Stomach smooth muscle (tissue), 2 donors: ENCODE measurements around the gene CMTM8.
"Not testable (repeated sequence)": the region's sequence is repeated elsewhere in the genome, so short reads cannot be mapped to it uniquely, and the experiment has no call there.

Source experiments
- H3K27ac ChIP-seq: one replicate; pipeline ENCODE4 v1.7.0; 2013; ENCODE audit warnings: mild to moderate bottlenecking, low read length, inconsistent platforms
- H3K27me3 ChIP-seq, 2 donors: one replicate each; pipeline ENCODE4 v1.7.0; 2013; ENCODE audit warnings: low read length in 2 of 2; ENCODE audit not compliant: insufficient read depth in 2 of 2, control insufficient read depth in 1 of 2
- H3K36me3 ChIP-seq, 2 donors: one replicate each; pipeline ENCODE4 v1.7.0; 2013; ENCODE audit warnings: low read length in 2 of 2; ENCODE audit not compliant: control insufficient read depth in 2 of 2, insufficient read depth in 2 of 2
- H3K4me1 ChIP-seq: one replicate; pipeline ENCODE4 v1.7.0; 2013; ENCODE audit warnings: low read length; ENCODE audit not compliant: control insufficient read depth, insufficient read depth
- H3K4me3 ChIP-seq, 2 donors: one replicate each; pipeline ENCODE4 v1.7.0; 2013; ENCODE audit warnings: low read length in 2 of 2
- H3K9ac ChIP-seq, 2 donors: one replicate each; pipeline ENCODE4 v1.7.0; 2013; ENCODE audit warnings: low read length in 2 of 2, mild to moderate bottlenecking in 1 of 2
- H3K9me3 ChIP-seq, 2 donors: one replicate each; pipeline ENCODE4 v1.7.0; 2013; ENCODE audit warnings: low read length in 2 of 2; ENCODE audit not compliant: control insufficient read depth in 2 of 2
- donor health status: healthy.
- donor health status: Pancreatic carcinoma.

The CMTM8 gene, protein sequence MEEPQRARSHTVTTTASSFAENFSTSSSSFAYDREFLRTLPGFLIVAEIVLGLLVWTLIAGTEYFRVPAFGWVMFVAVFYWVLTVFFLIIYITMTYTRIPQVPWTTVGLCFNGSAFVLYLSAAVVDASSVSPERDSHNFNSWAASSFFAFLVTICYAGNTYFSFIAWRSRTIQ

DNA sequence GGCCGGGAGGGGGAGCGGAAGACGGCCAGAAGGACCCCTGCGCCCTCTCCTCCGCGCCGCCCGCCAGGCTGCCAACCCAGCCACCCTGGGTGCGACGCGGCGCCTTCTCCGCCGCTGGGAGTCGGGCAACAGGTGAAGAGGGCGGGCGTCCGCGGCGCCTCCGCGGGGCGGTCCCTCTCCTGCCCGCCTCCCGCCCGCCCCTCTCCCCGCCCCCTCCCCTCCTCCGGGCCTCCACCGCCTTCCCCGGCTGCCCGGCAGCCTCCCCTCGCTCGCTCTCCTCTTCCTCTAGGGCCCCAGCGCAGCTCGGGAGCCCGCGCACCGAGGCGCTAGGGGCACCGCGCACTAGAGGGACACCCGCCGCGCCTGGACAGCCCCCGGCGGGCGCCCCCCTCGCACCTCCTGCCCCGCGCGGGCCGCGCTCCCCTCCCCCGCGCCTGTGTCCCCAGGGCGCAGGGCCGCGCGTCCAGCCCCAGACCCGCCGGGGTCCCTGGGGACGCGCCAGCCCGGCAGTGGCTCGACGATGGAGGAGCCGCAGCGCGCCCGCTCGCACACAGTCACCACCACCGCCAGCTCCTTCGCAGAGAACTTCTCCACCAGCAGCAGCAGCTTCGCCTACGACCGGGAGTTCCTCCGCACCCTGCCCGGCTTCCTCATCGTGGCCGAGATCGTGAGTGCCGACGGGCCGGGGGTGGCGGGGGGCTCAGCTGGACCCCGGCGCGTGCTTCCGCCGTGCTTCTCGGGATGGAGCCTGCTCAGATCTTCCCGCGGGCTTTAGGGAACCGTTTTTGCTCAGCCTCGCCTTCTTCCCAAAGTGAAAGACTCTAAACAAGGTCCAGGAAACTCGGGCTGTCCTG is at the start of gene CMTM8:
TSS of gene CMTM8 (plus strand) at position 228 of the 854 bp plus-strand sequence. CDS start at position 521, 293 bp downstream.
- H3K4me3 ChIP-seq, result peak within 1 kb of the TSS; percentile 63 to 77
- peaks cover 13% of the 10 kb centered on the region in 2 donors for H3K27me3 ChIP-seq
- peaks cover 14% of the 10 kb centered on the region for H3K4me1 ChIP-seq
- H3K9me3 ChIP-seq, result peaks cover 0 to 6% of the 10 kb centered on the region in 2 donors
- H3K9ac ChIP-seq, result peak within 1 kb of the TSS in 1 of 2 donors; percentile 35
- no peaks in the 10 kb centered on the region for H3K36me3 ChIP-seq
- H3K27ac ChIP-seq, result no peak within 1 kb of the TSS

DNA sequence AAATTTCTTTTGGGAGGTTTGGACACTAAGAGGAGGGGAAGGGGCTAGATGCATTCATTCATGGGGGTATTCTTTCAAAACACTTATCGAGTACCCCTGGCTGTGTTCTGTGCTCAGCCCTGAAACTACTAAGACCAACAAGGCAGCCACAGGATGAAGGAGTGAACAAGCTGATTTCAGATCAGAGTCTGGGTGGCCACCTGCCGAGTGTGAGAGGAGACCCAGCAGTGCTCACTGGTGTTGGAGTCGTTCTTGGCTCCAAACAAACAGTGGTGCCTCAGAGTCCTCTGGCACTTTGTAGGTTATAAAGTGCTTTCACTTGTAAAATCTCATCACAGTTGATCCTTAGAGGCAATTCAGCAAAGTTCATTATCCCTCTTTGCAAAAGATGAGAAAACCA is 48.8 kb upstream of the CMTM8 start:
- no peak overlapping the region for H3K9ac ChIP-seq
- H3K27me3 ChIP-seq, result no peaks in the 10 kb centered on the region
- H3K4me3 ChIP-seq, result no peak overlapping the region
- H3K4me1 ChIP-seq, result no peaks in the 10 kb centered on the region
- no peak overlapping the region for H3K27ac ChIP-seq
- no peaks in the 10 kb centered on the region for H3K36me3 ChIP-seq
- no peaks in the 10 kb centered on the region for H3K9me3 ChIP-seq

DNA sequence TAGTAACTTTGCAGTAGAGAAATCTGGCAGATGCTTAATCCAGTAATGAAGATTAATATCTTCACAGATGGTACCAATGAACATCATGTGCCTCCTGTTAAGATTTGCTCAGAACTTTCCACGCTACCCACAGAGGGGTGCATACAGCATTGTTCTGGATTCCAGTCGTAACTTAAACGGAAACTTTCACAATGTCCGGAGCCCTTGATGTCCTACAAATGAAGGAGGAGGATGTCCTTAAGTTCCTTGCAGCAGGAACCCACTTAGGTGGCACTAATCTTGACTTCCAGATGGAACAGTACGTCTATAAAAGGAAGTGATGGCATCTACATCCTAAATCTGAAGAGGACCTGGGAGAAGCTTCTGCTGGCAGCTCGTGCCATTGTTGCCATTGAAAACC is 47.9 kb upstream of the CMTM8 start:
- H3K4me1 ChIP-seq, H3K27ac ChIP-seq, H3K9me3 ChIP-seq: not testable (repeated sequence)

DNA sequence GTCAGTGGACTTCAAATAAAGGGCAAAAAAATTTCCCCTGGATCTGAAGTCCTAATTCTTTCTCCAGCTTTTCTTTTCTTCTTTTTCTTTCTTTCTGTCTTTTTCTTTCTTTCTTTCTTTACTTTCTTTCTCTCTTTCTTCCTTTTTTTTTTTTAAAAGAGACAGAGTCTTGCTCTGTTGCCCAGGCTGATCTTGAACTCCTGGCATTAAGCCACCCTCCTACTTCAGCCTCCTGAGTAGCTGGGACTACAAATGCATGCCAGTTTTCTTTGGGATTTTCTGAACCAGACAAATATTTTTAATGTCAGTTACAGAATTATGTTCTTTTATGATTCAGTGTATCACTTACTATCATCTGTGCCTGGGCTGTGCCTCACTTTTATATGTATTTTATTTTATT is 45.4 kb upstream of the CMTM8 start:
- Histone ChIP-seq H3K9me3 (no peaks in the 10 kb centered on the region), H3K4me3 (no peak overlapping the region), H3K4me1 (no peaks in the 10 kb centered on the region), H3K9ac (no peak overlapping the region), H3K36me3 (no peaks in the 10 kb centered on the region), H3K27me3 (no peaks in the 10 kb centered on the region), H3K27ac (no peak overlapping the region)

More for the DNA sequence above, 47.9 kb upstream of the CMTM8 start:
- H3K27me3 ChIP-seq, H3K9ac ChIP-seq, H3K36me3 ChIP-seq, H3K4me3 ChIP-seq: not testable (repeated sequence)

DNA sequence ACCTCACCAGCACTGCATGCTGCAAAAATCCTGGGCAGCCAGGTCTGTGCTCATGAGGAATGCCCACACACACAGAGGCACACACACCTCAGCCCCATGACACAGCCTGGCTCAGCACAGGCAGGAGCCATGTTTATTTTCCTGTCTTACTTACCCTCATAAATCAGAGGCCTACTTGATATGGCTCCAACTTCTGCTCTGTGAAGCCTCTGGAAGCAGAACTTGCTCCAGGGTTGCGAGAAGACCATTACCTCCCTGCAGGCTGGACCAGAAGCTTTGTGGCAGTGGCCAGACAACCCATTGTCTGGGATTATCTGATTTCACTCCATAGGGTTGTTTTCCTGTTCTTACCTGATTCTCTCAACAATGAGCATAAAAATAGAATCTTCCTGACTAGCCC is 43.8 kb upstream of the CMTM8 start:
- H3K27ac ChIP-seq, result no peak overlapping the region
- no peaks in the 10 kb centered on the region for H3K9me3 ChIP-seq
- H3K4me3 ChIP-seq, result no peak overlapping the region
- H3K9ac ChIP-seq, result no peak overlapping the region
- H3K27me3 ChIP-seq, result no peaks in the 10 kb centered on the region
- H3K36me3 ChIP-seq, result no peaks in the 10 kb centered on the region
- no peaks in the 10 kb centered on the region for H3K4me1 ChIP-seq

DNA sequence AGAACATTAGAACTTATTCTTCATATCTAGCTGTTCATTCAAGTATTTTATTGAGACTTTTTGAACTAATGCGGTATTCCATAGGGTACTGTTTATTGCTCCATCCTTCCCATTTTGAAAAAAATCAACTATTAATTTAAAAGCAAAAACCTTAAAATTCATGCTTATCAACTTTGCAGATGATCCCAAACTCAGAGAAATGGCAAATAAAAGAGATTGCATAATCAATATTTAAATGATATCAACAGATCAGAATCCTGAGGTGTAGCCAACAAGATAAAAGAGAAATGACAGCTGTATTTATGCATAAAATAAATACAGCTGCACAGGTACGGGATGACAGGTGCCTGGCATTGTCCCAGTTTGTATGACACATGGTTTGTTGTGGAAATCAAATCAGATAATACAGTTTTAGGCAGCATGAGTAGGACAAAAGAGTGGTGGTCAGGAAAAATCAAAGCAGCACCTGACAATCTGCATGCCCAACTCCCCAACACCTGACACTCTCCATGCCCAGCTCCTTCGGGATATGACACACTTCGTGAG is 42.4 kb upstream of the CMTM8 start:
- Histone ChIP-seq H3K4me1 (no peaks in the 10 kb centered on the region), H3K36me3 (no peaks in the 10 kb centered on the region), H3K27me3 (no peaks in the 10 kb centered on the region), H3K9ac (no peak overlapping the region), H3K9me3 (no peaks in the 10 kb centered on the region), H3K4me3 (no peak overlapping the region), H3K27ac (no peak overlapping the region)

DNA sequence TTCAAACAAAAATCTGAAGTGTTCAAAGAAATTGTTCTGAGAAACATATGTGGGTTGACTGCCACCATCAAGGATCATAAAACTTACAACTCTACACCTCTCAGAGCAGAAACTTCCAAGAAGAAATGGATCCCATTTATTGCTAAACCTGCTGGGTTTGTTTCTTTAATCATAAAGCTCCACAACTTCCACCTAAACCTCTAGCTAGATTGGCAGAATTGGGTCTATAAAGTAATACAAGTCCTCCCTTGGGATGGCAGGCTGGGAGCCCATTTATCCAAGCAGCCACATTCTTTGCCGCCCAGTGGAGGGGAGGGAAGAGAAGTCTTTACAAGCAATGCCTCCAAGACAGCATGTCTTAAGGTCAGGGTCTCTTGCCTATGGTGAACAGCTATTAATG is 40.5 kb upstream of the CMTM8 start:
- Histone ChIP-seq H3K27me3 (no peaks in the 10 kb centered on the region), H3K36me3 (no peaks in the 10 kb centered on the region), H3K27ac (no peak overlapping the region), H3K4me3 (no peak overlapping the region), H3K9me3 (no peaks in the 10 kb centered on the region), H3K4me1 (peaks cover 3% of the 10 kb centered on the region), H3K9ac (no peak overlapping the region)

DNA sequence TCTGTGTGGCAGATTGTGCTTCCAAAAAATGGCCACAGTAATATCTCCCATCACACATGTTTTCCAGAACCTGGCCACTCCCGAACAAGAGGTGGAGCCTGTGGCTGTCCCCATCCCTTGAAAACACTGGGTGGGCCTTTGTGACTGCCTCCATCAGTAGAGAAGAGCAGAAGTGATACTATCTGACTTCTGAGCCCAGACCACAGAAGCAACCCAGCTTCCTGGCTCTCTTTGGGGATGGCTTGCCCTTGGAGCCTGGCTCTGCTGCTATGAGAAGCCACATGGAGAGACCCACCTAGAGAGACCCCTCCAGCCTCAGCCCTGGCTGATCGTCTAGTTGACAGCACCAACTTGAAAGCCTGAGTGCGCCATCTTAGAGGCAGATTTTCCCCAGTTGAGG is 39.8 kb upstream of the CMTM8 start:
- H3K27me3 ChIP-seq, result no peaks in the 10 kb centered on the region
- H3K27ac ChIP-seq, result no peak overlapping the region
- H3K9me3 ChIP-seq, result no peaks in the 10 kb centered on the region
- no peak overlapping the region for H3K9ac ChIP-seq
- no peaks in the 10 kb centered on the region for H3K36me3 ChIP-seq
- peaks cover 3% of the 10 kb centered on the region for H3K4me1 ChIP-seq
- no peak overlapping the region for H3K4me3 ChIP-seq

DNA sequence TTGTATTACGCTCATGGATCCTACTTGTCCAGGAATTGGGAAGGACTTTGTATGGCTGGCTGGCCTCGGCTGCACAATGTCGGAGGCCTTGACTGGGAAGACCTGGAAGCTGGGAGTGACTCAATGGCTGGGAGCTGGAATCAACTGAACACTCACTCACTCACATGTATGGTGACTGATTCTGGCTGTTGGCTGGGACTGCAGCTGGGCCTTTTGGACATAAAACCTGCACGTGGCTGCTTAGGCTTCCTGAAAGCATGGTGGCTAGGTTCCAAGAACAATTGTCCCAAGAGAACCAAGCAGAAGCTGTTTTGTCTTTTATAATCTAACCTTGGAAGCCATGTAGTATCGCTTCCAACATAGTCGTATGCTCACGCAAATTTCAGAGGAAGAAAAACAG is 38.0 kb upstream of the CMTM8 start:
- H3K4me3 ChIP-seq, result no peak overlapping the region
- peaks cover 3% of the 10 kb centered on the region for H3K4me1 ChIP-seq
- H3K36me3 ChIP-seq, result no peaks in the 10 kb centered on the region
- H3K27ac ChIP-seq, result no peak overlapping the region
- H3K27me3 ChIP-seq, result no peaks in the 10 kb centered on the region
- H3K9ac ChIP-seq, result no peak overlapping the region
- no peaks in the 10 kb centered on the region for H3K9me3 ChIP-seq

DNA sequence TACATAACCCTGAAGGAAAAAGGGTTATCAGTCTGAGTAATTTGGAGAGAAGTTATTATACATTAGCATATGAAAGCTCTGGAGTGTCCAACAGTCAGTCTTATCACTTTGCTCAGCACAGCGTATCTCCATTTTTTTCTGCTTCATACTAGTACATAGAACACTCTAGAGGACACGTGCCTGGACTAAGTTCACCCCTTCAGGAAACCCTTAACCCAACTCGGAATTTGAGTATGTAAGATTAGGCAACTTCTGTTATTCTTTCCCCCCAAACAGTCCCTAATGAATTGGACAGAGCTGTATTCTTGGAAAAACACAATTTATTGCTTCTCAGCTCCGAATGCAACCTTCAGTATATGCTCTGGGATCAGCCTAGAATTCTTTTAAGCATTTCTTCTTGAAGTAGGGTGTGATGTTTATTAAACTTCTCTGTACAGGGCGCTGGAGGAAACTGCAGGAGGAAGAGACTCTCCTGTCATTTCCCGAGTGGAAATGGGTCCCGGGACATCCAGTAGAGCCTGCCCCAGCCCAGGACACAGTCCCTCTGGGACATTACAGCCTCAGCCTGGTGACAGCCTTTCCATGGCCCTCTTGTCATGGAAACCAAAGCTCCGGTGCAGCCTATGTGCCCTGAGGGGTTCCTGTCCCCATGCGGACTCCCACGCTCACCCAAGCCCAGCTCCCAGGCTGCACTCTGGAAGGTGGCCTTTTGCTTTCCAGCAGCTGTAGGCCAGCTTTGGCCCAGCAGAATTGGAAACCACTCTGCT is 37.3 kb upstream of the CMTM8 start:
- Histone ChIP-seq H3K27me3 (no peaks in the 10 kb centered on the region), H3K4me1 (peaks cover 3% of the 10 kb centered on the region), H3K36me3 (no peaks in the 10 kb centered on the region), H3K9me3 (no peaks in the 10 kb centered on the region), H3K4me3 (no peak overlapping the region), H3K9ac (no peak overlapping the region), H3K27ac (no peak overlapping the region)
